K562 (cell line): ENCODE data around the gene IREB2. TPM values are rescaled to one million over a fixed set of nuclear protein-coding genes. Genes with fewer than 3 reads are reported as not detected.

Experiments used
- ATAC-seq: fragments of 200-7000 bp; cut with Tn5 transposase; 3 replicates; pipeline ENCODE4 v1.9.1; 2020; ENCODE audit warnings: moderate library complexity
- BruUV-seq: library from RNA; stranded (reverse); fragments of 400-500 nt; replicated peaks from 2 replicates; lab custom pipeline; 2021; lab: Mats Ljungman, UMichigan
- CTCF ChIA-PET: fragments of 300-600 bp; formaldehyde crosslinking; extraction: SDS; loops from one replicate; lab custom pipeline; 2021; ENCODE audit warnings: low intra/inter-chr PET ratio; lab: Yijun Ruan, JAX
- POLR2A ChIA-PET: fragments of 300-600, 350-650 bp; sonication (Branson Sonifier 250); formaldehyde crosslinking; extraction: SDS; loops from one replicate; lab custom pipeline; 2021; ENCODE audit warnings: antibody characterized with exemption, inconsistent platforms; lab: Yijun Ruan, JAX
- DNase-seq, 4 experiments: peaks; one replicate each; pipeline versions ENCODE4 v3.0.0 to v3.0.0-alpha.2; 2011 to 2018; ENCODE audit warnings: low spot score in 3 of 4, mixed read lengths in 3 of 4; ENCODE audit errors: extremely low read depth in 1 of 4
- FAIRE-seq: peaks from 2 replicates; lab custom pipeline; 2011; peaks lifted over from hg19 to GRCh38; lab: Jason Lieb, UNC
- H2AFZ ChIP-seq: 2 replicates; pipeline ENCODE4 v1.6.0; 2011; ENCODE audit warnings: low read depth, low read length, control low read depth, inconsistent platforms
- H3K27ac ChIP-seq: fragments of 200-600 bp; 3 replicates; pipeline ENCODE4 v1.8.0; 2011; ENCODE audit warnings: low read depth, mild to moderate bottlenecking, control low read depth, inconsistent platforms, low read length, moderate library complexity, mixed read lengths; ENCODE audit errors: extremely low read depth
- H3K27me3 ChIP-seq, 2 experiments: fragments of 300-600 bp in 1 of 2; 2 replicates in 1 of 2; 3 replicates in 1 of 2; pipeline versions ENCODE4 v1.6.0 to v1.8.0; 2011; ENCODE audit warnings: inconsistent platforms in 2 of 2, low read length in 2 of 2, mild to moderate bottlenecking in 1 of 2, mixed read lengths in 1 of 2, moderate library complexity in 1 of 2; ENCODE audit not compliant: control insufficient read depth in 2 of 2, insufficient read depth in 2 of 2
- H3K36me3 ChIP-seq: fragments of 300-600 bp; 3 replicates; pipeline ENCODE4 v1.8.0; 2011; ENCODE audit warnings: mild to moderate bottlenecking, low read length, inconsistent platforms; ENCODE audit not compliant: control insufficient read depth, insufficient read depth
- H3K4me1 ChIP-seq, 2 experiments: fragments of 200-600 bp in 1 of 2; replicated peaks in 1 of 2; 2 replicates in 1 of 2; 3 replicates in 1 of 2; pipeline versions ENCODE4 v1.5.1 to v1.8.0; 2011; ENCODE audit warnings: inconsistent platforms in 2 of 2, low read length in 2 of 2, mild to moderate bottlenecking in 1 of 2, mixed read lengths in 1 of 2, moderate library complexity in 1 of 2; ENCODE audit not compliant: control insufficient read depth in 2 of 2, insufficient read depth in 2 of 2
- H3K4me2 ChIP-seq: 2 replicates; pipeline ENCODE4 v1.6.1; 2011; ENCODE audit warnings: low read length, control low read depth, inconsistent platforms, mixed read lengths; ENCODE audit not compliant: insufficient read depth
- H3K4me3 ChIP-seq: fragments of 200-600 bp; sonication (generic), shearing (Covaris generic); 2 replicates; pipeline ENCODE4 v1.5.1; 2016; ENCODE audit warnings: control low read depth, inconsistent platforms
- H3K79me2 ChIP-seq: fragments of 200-600 bp; 3 replicates; pipeline ENCODE4 v1.8.0; 2011; ENCODE audit warnings: low read length, inconsistent platforms; ENCODE audit not compliant: control insufficient read depth, insufficient read depth
- H3K9ac ChIP-seq, 2 experiments: 2 replicates each; pipeline versions ENCODE4 v1.6.0 to v1.6.1; 2011; ENCODE audit warnings: low read depth in 2 of 2, low read length in 2 of 2, control low read depth in 1 of 2, inconsistent platforms in 1 of 2, mild to moderate bottlenecking in 1 of 2, mixed read lengths in 1 of 2; ENCODE audit not compliant: insufficient read depth in 1 of 2
- H3K9me1 ChIP-seq: one replicate; pipeline ENCODE4 v1.6.0; 2011; ENCODE audit warnings: inconsistent platforms, mild to moderate bottlenecking, low read length, moderate library complexity; ENCODE audit not compliant: control insufficient read depth, insufficient read depth
- H3K9me3 ChIP-seq: replicated peaks from 2 replicates; pipeline ENCODE4 v1.5.1; 2011; ENCODE audit warnings: low read depth, low read length, inconsistent platforms; ENCODE audit not compliant: control insufficient read depth, insufficient read depth
- H4K20me1 ChIP-seq: replicated peaks from 2 replicates; pipeline ENCODE4 v1.6.1; 2011; ENCODE audit warnings: low read length, inconsistent platforms, mixed read lengths; ENCODE audit not compliant: control insufficient read depth, insufficient read depth
- ZNF609 ChIP-seq: sonication (generic); formaldehyde crosslinking; IDR thresholded peaks from 2 replicates; pipeline ENCODE4 v1.8.1; 2023; ENCODE audit warnings: missing genetic modification reagents, mild to moderate bottlenecking, borderline replicate concordance
- WGBS: fragments of 100-300 bp; shearing (Covaris generic); methylation state at CpG from one replicate; pipeline ENCODE4 v1.1.6; 2016; ENCODE audit warnings: low coverage, mixed read lengths; ENCODE audit not compliant: insufficient coverage; ENCODE audit errors: missing lambda C conversion rate; 5-methylcytosine and 5-hydroxymethylcytosine counted together
- in situ Hi-C: fragments of 300-500 bp; cut with MboI; formaldehyde crosslinking; loops from 4 replicates; pipeline ENCODE4 v1.15.0; 2018; ENCODE audit warnings: inconsistent platforms, mixed read lengths
- intact Hi-C: fragments of 100-400 bp; cut with micrococcal nuclease; formaldehyde crosslinking; loops from 2 replicates; pipeline ENCODE4 v1.14.2; 2022
- polyA plus RNA-seq, 8 experiments: library from polyadenylated mRNA; depleted of rRNA in 4 of 8; stranded (reverse) in 5 of 8; unstranded in 3 of 8; fragments of >200 nt; fragmentation: Nextera tagmentation in 2 of 8; fragmentation: Illumina TruSeq in 1 of 8; extraction: Ambion mirVana in 2 of 8; extraction: Trizol in 1 of 8; gene quantifications; 2 replicates each; pipeline versions ENCODE4 v1.2.1 to v1.2.3, GENCODE V29; 2011 to 2014; ENCODE audit warnings: inconsistent platforms in 1 of 8, missing spikeins in 1 of 8
- total RNA-seq, 7 experiments: library from RNA; depleted of rRNA in 6 of 7; stranded (reverse); fragments of >200 nt in 6 of 7; fragmentation: Illumina TruSeq in 2 of 7; extraction: Trizol in 2 of 7; gene quantifications; 2 replicates each; pipeline versions ENCODE4 v1.2.1 to v1.2.3, GENCODE V29; 2011 to 2021; ENCODE audit warnings: low replicate concordance in 1 of 7
- TF ChIP-seq, protein P1 (sequence below), 3 experiments: IDR thresholded peaks in 2 of 3; conservative IDR thresholded peaks in 1 of 3; 2 replicates each; pipeline ENCODE4 v1.5.1; 2011 to 2012; ENCODE audit warnings: low read length in 3 of 3, mild to moderate bottlenecking in 3 of 3, control low read depth in 2 of 3, improper control_type of control experiment in 1 of 3, inconsistent platforms in 1 of 3, low read depth in 1 of 3, mixed read lengths in 1 of 3, moderate library complexity in 1 of 3; ENCODE audit not compliant: insufficient read depth in 2 of 3

IREB2 gene
- total and polyA plus RNA-seq, 9 of the 15 experiments (the other 6 are each of a cell fraction or from before 2014, with no cell fraction given): 16.8 to 61.7 (median 34.0) TPM

GRCh38 chr15:78414621-78415250, 23.3 kb upstream of the IREB2 start (continued):
- TF ChIP-seq ZNF609 (CRISPR knock-in tag): no peak

GRCh38 chr15:78415284-78415683, 22.7 kb upstream of the IREB2 start:
- intact Hi-C loops: loop anchor here (2.0 kb wide), 1 partner anchor 106 kb away; no protein-coding TSS in a partner anchor
- H4K20me1 ChIP-seq: no peaks in the 10 kb centered on the region
- FAIRE-seq (no peak), ATAC-seq (peak; percentile 74), DNase-seq (peak in 2 of 4 experiments; percentile 21 to 27)
- no TSS peak for BruUV-seq
- WGBS: 0% methylated on average over 4 of the region's 4 CpGs
- H3K9me3 ChIP-seq: no peaks in the 10 kb centered on the region
- no peaks in the 10 kb centered on the region for H3K36me3 ChIP-seq
- in situ Hi-C loops: loop anchor here (5.0 kb wide), 1 partner anchor 103 kb away; no protein-coding TSS in a partner anchor
- ChIA-PET POLR2A (interaction anchor here (0.7 to 1.3 kb wide), 4 partner anchors 14 to 131 kb away, joined by 3 read pairs; no protein-coding TSS in a partner anchor), CTCF (interaction anchor here (0.5 to 0.7 kb wide), 2 partner anchors 130 to 428 kb away, joined by 3 read pairs; no protein-coding TSS in a partner anchor)
- H3K9ac ChIP-seq: no peak overlapping the region
- H3K9me1 ChIP-seq: no peaks in the 10 kb centered on the region
- no peak overlapping the region for H3K4me2 ChIP-seq
- no peaks in the 10 kb centered on the region for H3K4me1 ChIP-seq
- no peaks in the 10 kb centered on the region for H3K79me2 ChIP-seq
- H3K4me3 ChIP-seq: no peak overlapping the region
- H3K27me3 ChIP-seq: peaks cover 5 to 30% of the 10 kb centered on the region in 2 experiments
- H2AFZ ChIP-seq: no peak overlapping the region
- H3K27ac ChIP-seq: no peak overlapping the region
- TF ChIP-seq, protein P1, sequence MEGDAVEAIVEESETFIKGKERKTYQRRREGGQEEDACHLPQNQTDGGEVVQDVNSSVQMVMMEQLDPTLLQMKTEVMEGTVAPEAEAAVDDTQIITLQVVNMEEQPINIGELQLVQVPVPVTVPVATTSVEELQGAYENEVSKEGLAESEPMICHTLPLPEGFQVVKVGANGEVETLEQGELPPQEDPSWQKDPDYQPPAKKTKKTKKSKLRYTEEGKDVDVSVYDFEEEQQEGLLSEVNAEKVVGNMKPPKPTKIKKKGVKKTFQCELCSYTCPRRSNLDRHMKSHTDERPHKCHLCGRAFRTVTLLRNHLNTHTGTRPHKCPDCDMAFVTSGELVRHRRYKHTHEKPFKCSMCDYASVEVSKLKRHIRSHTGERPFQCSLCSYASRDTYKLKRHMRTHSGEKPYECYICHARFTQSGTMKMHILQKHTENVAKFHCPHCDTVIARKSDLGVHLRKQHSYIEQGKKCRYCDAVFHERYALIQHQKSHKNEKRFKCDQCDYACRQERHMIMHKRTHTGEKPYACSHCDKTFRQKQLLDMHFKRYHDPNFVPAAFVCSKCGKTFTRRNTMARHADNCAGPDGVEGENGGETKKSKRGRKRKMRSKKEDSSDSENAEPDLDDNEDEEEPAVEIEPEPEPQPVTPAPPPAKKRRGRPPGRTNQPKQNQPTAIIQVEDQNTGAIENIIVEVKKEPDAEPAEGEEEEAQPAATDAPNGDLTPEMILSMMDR (IDR thresholded peaks at IDR 0.05 in 2 of 3, conservative IDR thresholded peaks at IDR 0.05 in 1 of 3; ENCODE audit: insufficient read depth in 2 of 3, low read depth in 1 of 3, low read length in 3 of 3): peak; percentile 23 to 58 (median 37); a peak in 3 of 6 replicates
